ENCODE results near the gene ZNF292.
"Not testable (repeated sequence)": the region's sequence is repeated elsewhere in the genome, so short reads cannot be mapped to it uniquely, and the experiment has no call there.

Gene ZNF292

DNA sequence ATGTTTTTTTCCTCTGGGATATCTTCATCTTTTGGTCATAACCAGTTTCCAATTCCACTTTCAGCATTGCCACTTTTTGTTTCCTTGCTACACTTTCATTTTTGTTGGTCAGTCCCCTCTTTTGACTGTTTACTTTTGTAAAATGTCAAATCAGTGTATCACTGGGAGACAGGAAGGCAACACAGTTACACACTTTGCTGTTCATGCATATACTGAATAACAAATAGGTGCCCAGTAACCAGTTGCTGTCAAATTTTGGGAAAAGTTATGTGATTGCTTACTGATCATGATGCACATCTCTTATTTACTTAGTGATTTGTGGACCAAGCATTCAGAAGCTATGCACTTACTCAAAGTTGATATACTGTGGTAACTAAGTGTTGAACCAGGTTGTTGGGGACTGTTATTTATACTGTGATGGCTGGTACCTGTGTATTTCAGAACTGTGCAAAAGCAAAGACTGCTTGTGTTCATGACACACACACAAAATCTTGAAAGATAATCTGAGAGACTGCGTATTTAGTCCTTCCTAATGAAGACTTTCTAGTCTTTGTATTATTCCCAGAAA lies 41.0 kb downstream of the ZNF292 start:
- Mint-ChIP-seq H3K4me1 (no peaks in the 10 kb centered on the region), H3K27ac (peak overlapping the region; percentile 53), H3K36me3 (ENCODE audit: low read depth) (peaks cover 40% of the 10 kb centered on the region), H3K27me3 (ENCODE audit: low read depth, poor library complexity) (no peaks in the 10 kb centered on the region), H3K4me3 (no peak overlapping the region), H3K9me3 (no peaks in the 10 kb centered on the region)
- DNase-seq: no peak
- TF ChIP-seq, protein P1, sequence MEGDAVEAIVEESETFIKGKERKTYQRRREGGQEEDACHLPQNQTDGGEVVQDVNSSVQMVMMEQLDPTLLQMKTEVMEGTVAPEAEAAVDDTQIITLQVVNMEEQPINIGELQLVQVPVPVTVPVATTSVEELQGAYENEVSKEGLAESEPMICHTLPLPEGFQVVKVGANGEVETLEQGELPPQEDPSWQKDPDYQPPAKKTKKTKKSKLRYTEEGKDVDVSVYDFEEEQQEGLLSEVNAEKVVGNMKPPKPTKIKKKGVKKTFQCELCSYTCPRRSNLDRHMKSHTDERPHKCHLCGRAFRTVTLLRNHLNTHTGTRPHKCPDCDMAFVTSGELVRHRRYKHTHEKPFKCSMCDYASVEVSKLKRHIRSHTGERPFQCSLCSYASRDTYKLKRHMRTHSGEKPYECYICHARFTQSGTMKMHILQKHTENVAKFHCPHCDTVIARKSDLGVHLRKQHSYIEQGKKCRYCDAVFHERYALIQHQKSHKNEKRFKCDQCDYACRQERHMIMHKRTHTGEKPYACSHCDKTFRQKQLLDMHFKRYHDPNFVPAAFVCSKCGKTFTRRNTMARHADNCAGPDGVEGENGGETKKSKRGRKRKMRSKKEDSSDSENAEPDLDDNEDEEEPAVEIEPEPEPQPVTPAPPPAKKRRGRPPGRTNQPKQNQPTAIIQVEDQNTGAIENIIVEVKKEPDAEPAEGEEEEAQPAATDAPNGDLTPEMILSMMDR (IDR thresholded peaks at IDR 0.05): no peak

DNA sequence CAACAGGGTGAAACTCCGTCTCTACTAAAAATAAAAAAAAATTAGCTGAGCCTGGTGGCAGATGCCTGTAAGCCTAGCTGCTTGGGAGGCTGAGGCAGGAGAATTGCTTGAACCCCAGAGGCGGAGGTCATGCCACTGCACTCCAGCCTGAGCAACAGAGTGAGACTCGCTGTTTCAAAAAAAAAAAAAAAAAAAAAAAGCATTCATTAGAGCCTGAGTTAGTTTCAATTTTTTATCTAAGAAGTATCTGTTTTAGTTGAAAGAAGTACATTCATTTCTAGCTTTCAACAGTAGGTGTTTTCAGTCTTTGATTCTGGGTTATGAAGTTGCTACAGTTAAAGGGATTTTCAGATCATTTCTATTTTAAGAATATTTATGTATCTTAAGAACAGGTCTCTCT lies 42.2 kb downstream of the ZNF292 start:
- TF ChIP-seq, protein P1 (IDR thresholded peaks at IDR 0.05): no peak
- no peak overlapping the region for H3K4me3 Mint-ChIP-seq
- no peak overlapping the region for H3K27ac Mint-ChIP-seq
- no peak for DNase-seq
- no peaks in the 10 kb centered on the region for H3K9me3 Mint-ChIP-seq
- H3K4me1 Mint-ChIP-seq: no peaks in the 10 kb centered on the region
- H3K27me3 Mint-ChIP-seq (ENCODE audit: low read depth, poor library complexity): no peaks in the 10 kb centered on the region
- H3K36me3 Mint-ChIP-seq (ENCODE audit: low read depth): peaks cover 38% of the 10 kb centered on the region

DNA sequence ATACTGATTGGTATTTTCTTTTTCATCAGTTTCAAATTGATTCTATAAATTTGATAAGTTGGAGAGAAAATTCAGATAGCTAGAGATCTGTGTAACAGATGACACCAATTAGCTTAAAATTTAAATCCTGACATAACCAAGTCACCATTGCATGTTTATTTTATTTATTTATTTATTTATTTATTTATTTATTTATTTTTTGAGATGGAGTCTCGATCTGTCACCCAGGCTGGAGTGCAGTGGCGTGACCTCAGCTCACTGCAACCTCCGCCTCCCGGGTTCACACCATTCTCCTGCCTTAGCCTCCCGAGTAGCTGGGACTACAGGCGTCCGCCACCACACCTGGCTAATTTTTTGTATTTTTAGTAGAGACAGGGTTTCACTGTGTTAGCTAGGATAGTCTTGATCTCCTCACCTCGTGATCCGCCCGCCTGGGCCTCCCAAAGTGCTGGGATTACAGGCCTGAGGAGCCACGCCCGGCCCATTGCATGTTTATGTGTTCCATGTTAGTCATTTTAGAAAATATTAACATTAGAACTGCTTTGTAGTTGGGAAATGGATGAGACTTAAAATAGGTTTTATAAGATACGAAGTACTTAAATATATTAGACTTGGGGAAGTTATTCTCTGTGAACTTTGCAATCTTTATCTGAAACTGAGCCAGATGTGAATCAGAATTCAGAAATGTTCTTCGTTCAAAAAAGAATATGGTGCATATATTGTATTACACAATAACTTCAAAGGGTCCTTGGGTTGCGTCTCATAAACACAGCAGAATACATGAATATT lies 42.9 kb downstream of the ZNF292 start:
- not testable (repeated sequence) for H3K4me1 Mint-ChIP-seq; H3K27me3 Mint-ChIP-seq (ENCODE audit: low read depth, poor library complexity); H3K9me3 Mint-ChIP-seq; H3K4me3 Mint-ChIP-seq; DNase-seq; H3K27ac Mint-ChIP-seq
- peaks cover 36% of the 10 kb centered on the region for H3K36me3 Mint-ChIP-seq (ENCODE audit: low read depth)

DNA sequence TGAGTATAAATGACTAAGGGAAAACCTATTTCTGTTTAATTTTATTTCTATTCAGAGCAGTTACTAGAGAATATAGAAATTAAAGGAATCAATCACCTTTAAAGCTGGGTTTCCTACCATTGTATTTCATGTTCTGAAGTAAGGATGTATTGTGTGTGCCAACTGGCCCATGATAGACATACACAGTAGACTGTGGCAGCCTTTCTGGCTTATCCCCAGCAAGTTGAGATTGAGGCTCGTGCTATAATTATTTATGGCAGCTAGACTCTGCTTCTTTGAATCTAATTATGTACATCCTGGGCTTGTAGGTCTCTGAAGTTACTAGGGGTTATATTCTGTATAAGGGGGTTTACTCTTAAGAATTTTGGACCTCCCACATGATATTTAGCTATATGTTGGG lies 44.4 kb downstream of the ZNF292 start:
- H3K4me1 Mint-ChIP-seq: no peaks in the 10 kb centered on the region
- no peak for DNase-seq
- no peak overlapping the region for H3K4me3 Mint-ChIP-seq
- TF ChIP-seq, protein P1 (IDR thresholded peaks at IDR 0.05): no peak
- no peak overlapping the region for H3K27ac Mint-ChIP-seq
- H3K36me3 Mint-ChIP-seq (ENCODE audit: low read depth): peaks cover 49% of the 10 kb centered on the region
- no peaks in the 10 kb centered on the region for H3K9me3 Mint-ChIP-seq
- no peaks in the 10 kb centered on the region for H3K27me3 Mint-ChIP-seq (ENCODE audit: low read depth, poor library complexity)

DNA sequence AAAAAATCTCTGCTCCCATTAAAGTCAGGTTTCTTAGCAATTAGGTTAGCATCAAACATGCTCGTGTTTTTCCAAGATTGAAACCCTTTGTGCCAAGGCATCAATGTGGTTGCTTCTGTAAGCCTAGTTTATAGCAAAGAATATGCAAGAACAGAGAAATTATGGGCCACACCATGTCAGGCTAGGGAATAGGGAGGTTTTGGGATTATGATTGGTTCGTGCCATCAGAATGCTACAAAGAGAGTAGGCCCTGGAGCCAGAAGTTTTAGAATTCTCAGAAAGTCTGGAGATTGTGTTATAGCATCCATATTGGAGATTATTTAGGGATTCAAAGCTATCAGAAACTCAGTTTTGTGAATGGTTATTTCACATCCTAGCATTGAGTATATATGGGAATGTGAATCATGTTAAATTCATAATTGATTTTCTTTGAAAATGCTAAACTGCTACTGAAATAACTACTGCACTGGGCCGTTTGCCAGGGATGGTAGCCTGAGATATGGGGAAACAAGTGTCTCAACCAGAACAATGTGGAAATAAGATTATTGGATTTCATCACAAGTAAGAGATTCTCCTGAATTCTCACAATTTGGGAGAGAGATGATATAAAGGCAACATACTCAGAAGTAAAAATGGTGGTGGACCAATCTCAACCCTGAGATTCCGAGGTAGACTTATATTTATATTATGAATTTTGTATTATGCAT lies 45.3 kb downstream of the ZNF292 start:
- TF ChIP-seq, protein P1 (IDR thresholded peaks at IDR 0.05): no peak
- Mint-ChIP-seq H3K27ac (no peak overlapping the region), H3K27me3 (ENCODE audit: low read depth, poor library complexity) (no peaks in the 10 kb centered on the region), H3K36me3 (ENCODE audit: low read depth) (peaks cover 57% of the 10 kb centered on the region), H3K4me1 (no peaks in the 10 kb centered on the region), H3K9me3 (no peaks in the 10 kb centered on the region), H3K4me3 (no peak overlapping the region)
- no peak for DNase-seq

DNA sequence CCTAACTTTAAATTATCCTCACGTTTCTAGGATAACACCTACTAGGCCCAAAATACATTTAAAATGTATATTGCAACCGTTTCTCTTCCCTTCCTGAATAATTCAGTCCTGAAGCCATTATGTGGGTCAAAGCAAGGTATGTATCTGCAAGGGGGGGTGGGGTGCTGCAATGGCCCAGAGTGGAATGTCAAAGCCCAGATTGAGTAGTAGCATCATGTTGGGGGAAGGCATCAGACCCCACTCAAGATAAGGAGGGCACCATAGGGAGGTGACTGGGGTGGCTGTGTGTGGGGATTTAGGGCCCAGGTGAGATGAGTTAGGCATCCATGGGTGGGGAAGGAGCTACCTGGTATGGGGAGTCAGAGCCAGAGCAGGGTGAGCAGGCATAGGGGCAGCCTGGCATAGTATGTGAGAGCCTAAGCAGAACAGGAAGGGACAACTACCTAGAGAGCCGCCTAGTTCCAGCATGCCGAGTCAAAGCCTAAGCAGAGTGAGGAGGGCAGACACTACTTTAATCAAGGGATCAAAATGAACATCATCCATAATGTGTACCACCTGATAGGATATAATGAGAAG lies 48.2 kb downstream of the ZNF292 start:
- no peak overlapping the region for H3K4me3 Mint-ChIP-seq
- H3K27me3 Mint-ChIP-seq (ENCODE audit: low read depth, poor library complexity): no peaks in the 10 kb centered on the region
- H3K4me1 Mint-ChIP-seq: peaks cover 12% of the 10 kb centered on the region
- no peak overlapping the region for H3K27ac Mint-ChIP-seq
- TF ChIP-seq, protein P1 (IDR thresholded peaks at IDR 0.05): no peak
- peaks cover 7% of the 10 kb centered on the region for H3K9me3 Mint-ChIP-seq
- peaks cover 66% of the 10 kb centered on the region for H3K36me3 Mint-ChIP-seq (ENCODE audit: low read depth)
- DNase-seq: no peak

All from nephron progenitor cell (in vitro differentiated cells).